GM15510 (cell line): ENCODE results near the gene MBD3L2B.

Experiments
- POLR2A ChIP-seq: IDR thresholded peaks from 3 replicates; pipeline ENCODE4 v1.6.1; 2011; ENCODE audit warnings: borderline replicate concordance; ENCODE audit not compliant: insufficient read length; ENCODE audit errors: extremely low read depth

Gene MBD3L2B

GRCh38 chr19:6970021-6970420 is 51.2 kb downstream of the MBD3L2B start:
- TF ChIP-seq POLR2A: no peak

GRCh38 chr19:6969490-6969889 is 51.7 kb downstream of the MBD3L2B start:
- TF ChIP-seq POLR2A: no peak
